ENCODE results near the gene BTF3L4. TPM values are rescaled to one million over a fixed set of nuclear protein-coding genes. Genes with fewer than 3 reads are reported as not detected.
"Not testable (repeated sequence)": the region's sequence is repeated elsewhere in the genome, so short reads cannot be mapped to it uniquely, and the experiment has no call there.

The BTF3L4 gene
- total and polyA plus RNA-seq, 12 donors = 24.9 to 37.1 (median 30.2) TPM

DNA sequence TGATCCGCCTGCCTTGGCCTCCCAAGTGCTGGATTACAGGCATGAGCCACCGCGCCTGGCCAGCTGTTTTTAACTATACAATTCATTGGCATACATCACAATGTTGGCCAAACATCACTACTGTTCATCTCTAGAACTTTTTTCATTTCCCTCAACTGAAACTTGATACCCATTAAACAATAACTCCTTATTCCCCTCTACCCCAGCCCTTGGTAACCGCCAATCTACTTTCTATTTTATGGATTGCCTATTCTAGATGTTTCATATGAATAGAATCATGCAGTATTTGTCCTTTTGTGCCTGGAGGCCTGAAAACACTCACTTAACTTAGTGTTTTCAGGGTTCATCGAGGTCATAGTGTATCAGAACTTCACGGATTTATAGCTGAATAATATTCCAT lies 16.2 kb downstream of the BTF3L4 start:
- peaks cover 0 to 73% (median 4%) of the 10 kb centered on the region in 9 donors for H3K36me3 ChIP-seq
- no peak overlapping the region for H3K4me3 ChIP-seq
- DNase-seq = no peak
- no peaks in the 10 kb centered on the region for H3K9me3 ChIP-seq
- no peak for ATAC-seq
- peaks cover 0 to 8% (median 0%) of the 10 kb centered on the region in 9 donors for H3K4me1 ChIP-seq
- WGBS, 2 donors = 82 to 92% methylated on average over 6 of the region's 6 CpGs
- H3K27ac ChIP-seq = no peak overlapping the region
- intact Hi-C loops (cut with DNase I) = no loop called here
- H3K27me3 ChIP-seq = no peaks in the 10 kb centered on the region
- TF ChIP-seq, protein P1, sequence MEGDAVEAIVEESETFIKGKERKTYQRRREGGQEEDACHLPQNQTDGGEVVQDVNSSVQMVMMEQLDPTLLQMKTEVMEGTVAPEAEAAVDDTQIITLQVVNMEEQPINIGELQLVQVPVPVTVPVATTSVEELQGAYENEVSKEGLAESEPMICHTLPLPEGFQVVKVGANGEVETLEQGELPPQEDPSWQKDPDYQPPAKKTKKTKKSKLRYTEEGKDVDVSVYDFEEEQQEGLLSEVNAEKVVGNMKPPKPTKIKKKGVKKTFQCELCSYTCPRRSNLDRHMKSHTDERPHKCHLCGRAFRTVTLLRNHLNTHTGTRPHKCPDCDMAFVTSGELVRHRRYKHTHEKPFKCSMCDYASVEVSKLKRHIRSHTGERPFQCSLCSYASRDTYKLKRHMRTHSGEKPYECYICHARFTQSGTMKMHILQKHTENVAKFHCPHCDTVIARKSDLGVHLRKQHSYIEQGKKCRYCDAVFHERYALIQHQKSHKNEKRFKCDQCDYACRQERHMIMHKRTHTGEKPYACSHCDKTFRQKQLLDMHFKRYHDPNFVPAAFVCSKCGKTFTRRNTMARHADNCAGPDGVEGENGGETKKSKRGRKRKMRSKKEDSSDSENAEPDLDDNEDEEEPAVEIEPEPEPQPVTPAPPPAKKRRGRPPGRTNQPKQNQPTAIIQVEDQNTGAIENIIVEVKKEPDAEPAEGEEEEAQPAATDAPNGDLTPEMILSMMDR (IDR thresholded peaks at IDR 0.05) = no peak

DNA sequence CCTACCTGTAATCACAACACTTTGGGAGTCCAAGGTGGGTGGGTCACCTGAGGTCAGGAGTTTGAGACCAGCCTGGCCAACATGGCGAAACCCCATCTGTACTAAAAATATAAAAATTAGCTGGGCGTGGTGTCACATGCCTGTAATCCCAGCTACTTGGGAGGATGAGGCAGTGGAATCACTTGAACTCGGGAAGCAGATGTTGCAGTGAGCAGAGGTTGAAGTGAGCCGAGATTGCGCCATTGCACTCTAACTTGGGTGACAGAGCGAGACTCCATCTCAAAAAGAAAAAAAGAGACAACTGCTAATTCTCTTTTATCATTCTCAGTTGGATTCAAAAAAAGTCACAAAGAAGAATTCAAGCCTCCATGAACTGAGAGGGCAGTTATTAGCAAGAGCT lies 21.2 kb downstream of the BTF3L4 start:
- H3K4me3 ChIP-seq; H3K9me3 ChIP-seq; intact Hi-C loops (cut with DNase I); ATAC-seq; H3K4me1 ChIP-seq; H3K27me3 ChIP-seq; H3K27ac ChIP-seq; DNase-seq: not testable (repeated sequence)
- H3K36me3 ChIP-seq = peaks cover 0 to 71% (median 3%) of the 10 kb centered on the region in 9 donors
- WGBS, 2 donors = 91 to 93% methylated on average over 6 of the region's 6 CpGs

DNA sequence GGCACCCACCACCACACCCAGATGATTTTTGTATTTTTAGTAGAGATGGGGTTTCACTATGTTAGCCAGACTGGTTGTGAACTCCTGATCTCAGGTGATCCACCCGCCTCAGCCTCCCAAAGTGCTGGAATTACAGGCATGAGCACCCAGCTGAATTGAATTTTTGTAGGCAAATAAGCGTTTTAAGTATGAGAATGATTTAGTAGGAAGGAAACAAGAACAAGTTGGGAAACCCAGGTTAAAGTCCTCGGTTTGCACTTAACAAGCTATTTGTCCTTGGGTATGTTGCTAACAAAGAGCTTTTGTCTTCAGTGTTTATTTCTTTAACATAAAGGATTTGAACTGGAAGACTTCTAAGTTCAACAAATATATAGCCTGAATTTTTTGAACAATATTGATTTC lies 23.9 kb downstream of the BTF3L4 start:
- WGBS, 2 donors = 92 to 93% methylated on average over 3 of the region's 3 CpGs
- H3K27ac ChIP-seq = no peak overlapping the region
- intact Hi-C loops (cut with DNase I) = no loop called here
- H3K4me1 ChIP-seq = peaks cover 0 to 4% (median 0%) of the 10 kb centered on the region in 9 donors
- no peaks in the 10 kb centered on the region for H3K9me3 ChIP-seq
- peaks cover 0 to 63% (median 0%) of the 10 kb centered on the region in 9 donors for H3K36me3 ChIP-seq
- TF ChIP-seq, protein P1 (IDR thresholded peaks at IDR 0.05) = no peak
- DNase-seq = no peak
- H3K4me3 ChIP-seq = no peak overlapping the region
- H3K27me3 ChIP-seq = no peaks in the 10 kb centered on the region
- no peak for ATAC-seq

DNA sequence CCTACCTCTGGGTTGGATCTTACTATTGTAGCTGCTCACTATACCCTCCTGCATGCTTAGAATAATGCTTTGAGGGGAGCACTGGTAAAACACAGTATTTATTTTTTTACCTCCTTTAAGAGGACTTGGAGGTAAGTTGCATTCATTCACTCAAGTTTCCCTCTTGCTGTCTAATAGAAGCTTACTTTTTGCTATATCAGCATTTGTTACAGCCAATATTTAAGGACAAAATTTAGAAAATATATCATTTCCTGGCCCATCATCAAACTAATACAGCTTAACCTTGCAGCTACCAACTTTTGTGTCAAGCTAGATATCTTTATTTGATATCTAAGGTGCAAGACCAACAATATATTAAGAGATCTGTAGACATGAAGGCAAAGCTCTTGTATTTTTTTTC lies 31.8 kb downstream of the BTF3L4 start:
- H3K4me1 ChIP-seq; intact Hi-C loops (cut with DNase I); H3K4me3 ChIP-seq; DNase-seq; H3K27me3 ChIP-seq; H3K27ac ChIP-seq; H3K9me3 ChIP-seq; ATAC-seq: not testable (repeated sequence)
- peaks cover 0 to 87% (median 4%) of the 10 kb centered on the region in 9 donors for H3K36me3 ChIP-seq

DNA sequence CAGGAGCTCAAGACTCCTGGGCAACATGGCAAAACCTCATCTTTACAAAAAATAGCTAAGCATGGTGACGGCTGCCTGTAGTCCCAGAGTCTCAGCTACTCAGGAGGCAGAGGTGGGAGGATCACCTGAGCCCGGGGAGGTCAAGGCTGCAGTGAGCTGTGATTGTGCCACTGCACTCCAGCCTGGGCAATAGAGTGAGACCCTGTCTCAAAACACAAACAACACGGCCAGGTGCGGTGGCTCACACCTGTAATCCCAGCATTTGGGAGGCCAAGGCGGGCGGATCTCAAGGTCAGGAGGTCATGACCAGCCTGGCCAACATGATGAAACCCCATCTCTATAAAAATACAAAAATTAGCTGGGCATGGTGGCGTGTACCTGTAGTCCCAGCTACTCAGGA lies 38.2 kb downstream of the BTF3L4 start:
- ATAC-seq; DNase-seq; H3K9me3 ChIP-seq; H3K4me3 ChIP-seq; H3K27ac ChIP-seq; intact Hi-C loops (cut with DNase I); H3K27me3 ChIP-seq; H3K4me1 ChIP-seq: not testable (repeated sequence)
- H3K36me3 ChIP-seq = peaks cover 0 to 27% (median 0%) of the 10 kb centered on the region in 9 donors
- WGBS, 2 donors = 91 to 96% methylated on average over 7 of the region's 7 CpGs

DNA sequence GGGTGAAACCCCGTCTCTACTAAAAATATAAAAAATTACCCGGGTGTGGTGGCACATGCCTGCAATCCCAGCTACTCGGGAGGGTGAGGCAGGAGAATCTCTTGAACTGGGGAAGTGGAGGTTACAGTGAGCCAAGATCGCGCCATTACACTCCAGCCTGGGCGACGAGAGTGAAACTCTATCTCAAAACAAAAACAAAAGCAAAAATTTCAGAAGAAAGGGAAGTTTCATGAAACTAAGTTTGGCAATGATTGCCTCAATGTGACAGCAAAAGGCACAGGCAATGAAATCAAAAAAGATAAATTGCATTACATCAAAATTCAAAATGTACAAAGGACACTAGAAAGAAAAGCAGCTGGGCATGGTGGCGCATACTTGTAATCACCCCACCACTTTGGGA lies 40.1 kb downstream of the BTF3L4 start:
- peaks cover 0 to 4% (median 0%) of the 10 kb centered on the region in 7 donors for H3K27me3 ChIP-seq
- ATAC-seq (no peak), DNase-seq (no peak)
- 76 to 81% methylated on average over 8 of the region's 8 CpGs for WGBS, 2 donors
- TF ChIP-seq, protein P1 (IDR thresholded peaks at IDR 0.05) = no peak
- peaks cover 0 to 4% (median 0%) of the 10 kb centered on the region in 11 donors for H3K9me3 ChIP-seq
- H3K36me3 ChIP-seq = peaks cover 0 to 8% (median 0%) of the 10 kb centered on the region in 9 donors
- no peak overlapping the region for H3K4me3 ChIP-seq
- no peak overlapping the region for H3K27ac ChIP-seq
- H3K4me1 ChIP-seq = no peaks in the 10 kb centered on the region
- intact Hi-C loops (cut with DNase I) = no loop called here
